NCI-H345 treated with DMSO at 0.1 percent for 48 hours (cell line): ENCODE results near the gene OPRD1.
"Not testable (repeated sequence)": the region's sequence is repeated elsewhere in the genome, so short reads cannot be mapped to it uniquely, and the experiment has no call there.

Experiments
- DNase-seq: peaks from one replicate; lab custom pipeline; 2025; ENCODE audit not compliant: unreplicated experiment; lab: John Stamatoyannopoulos, UW

OPRD1 gene

DNA sequence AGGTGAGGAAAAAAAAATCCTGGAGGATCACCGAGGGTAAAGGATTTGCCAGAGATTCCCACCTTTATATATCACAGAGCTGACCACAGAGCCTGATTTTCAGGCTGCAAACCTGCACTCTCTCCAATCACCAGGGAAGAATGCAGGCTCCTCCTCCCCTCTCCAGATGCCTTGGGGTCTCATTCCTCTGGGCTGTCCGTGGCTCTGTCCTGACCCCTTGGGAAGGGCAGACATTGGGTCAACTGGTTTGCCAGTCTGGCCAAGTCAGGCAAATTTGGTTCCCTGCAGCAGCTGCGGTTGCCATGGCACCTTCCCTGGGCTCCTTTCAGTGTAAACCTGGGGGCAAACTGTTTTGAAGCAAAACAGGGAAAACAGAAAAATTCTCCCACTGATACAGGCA, 11.6 kb upstream of the OPRD1 start:
- DNase-seq, result no peak

GRCh38 chr1:28801461-28801860, 10.5 kb upstream of the OPRD1 start:
- no peak for DNase-seq

DNA sequence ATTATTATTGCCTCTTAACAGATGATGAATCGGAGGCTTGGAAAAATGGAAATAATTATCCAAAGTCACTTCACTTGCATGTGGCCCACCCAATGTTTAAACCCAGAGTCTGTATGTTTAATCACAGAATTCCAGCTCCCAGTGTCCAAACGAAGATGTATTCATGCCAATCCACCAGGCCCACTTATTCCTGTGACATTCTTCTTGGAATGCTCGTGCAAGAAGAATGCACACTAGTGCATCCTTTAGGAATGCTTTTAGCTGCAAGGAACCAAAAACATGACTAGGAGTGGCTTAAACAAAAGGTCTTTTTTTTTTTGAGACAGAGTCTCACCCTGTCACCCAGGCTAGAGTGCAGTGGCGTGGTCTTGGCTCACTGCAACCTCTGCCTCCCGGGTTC, 8.9 kb upstream of the OPRD1 start:
- no peak for DNase-seq

- DNase-seq, result no peak
These were observed 8.3 kb upstream of the OPRD1 start for GRCh38 chr1:28803662-28804061.

DNA sequence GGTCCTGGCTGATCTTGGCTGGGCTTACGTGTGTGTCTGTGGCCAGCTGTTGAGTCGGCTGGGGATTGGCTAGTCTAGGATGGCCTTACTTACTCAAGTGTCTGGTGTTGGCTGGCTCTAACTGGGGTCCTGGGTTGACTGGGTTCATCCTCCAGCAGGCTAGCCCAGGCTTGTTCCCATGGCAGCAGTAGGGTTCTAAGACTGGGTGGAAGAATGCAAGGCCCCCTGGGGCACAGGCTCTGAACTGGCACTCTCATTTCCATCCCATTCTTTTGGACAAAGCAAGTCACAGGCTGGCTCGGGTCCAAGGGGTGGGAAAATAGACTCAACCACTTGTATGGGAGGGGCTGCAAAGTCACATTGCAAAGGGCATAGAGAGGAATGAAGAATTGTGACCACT, 7.9 kb upstream of the OPRD1 start:
- DNase-seq, result no peak

- DNase-seq, result no peak
These were observed 4.9 kb upstream of the OPRD1 start for GRCh38 chr1:28807046-28807445.

- DNase-seq, result no peak
These were observed 4.0 kb upstream of the OPRD1 start for GRCh38 chr1:28807986-28808385.

DNA sequence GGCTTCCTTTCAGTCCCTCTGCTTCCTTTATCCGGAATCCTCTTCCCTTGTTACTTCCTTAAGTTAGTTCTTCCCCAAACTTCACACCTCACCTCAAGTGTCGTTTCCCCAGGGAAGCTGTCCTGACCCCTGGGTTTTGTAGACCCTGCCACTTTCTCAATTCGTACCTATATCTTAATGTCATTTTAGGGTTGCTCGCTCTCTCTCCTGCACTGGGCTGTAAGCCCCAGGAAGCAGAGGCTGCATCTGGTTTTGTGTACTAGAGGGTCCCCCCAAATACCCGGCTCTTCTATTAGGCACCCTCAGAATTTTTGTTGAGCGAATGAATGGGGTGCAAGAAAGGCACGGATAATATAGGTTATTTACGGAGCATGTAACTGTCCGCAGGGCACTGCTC, 603 bp upstream of the OPRD1 start:
- DNase-seq, result no peak

GRCh38 chr1:28812669-28813468, 899 bp downstream of the OPRD1 start:
- peak; percentile 17 for DNase-seq

DNA sequence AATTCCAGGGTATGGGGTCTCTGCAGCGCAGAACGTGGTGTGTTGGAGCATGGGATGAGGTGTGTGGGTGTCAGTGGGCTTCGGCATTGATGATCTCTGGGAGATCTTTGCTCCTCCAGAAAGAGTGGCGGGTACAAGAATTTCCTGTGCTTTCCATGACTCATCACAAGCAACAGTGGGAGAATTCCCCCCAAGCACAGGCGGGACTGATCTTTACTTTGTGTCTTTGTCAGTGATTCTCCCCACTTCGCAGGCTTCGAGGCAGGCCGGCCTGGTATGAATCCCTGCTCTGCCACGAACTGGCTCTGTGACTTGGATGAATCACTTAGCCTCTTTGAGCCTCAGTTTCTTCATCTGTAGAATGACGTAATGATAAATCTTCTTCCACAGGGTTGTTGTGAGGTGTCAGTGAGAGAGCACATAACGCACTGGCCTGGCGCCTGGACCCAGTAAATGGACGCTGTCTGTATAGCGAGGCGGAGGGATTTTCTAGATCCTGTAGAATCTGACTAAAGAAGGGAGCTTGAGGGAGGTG, 2.0 kb downstream of the OPRD1 start:
- no peak for DNase-seq

GRCh38 chr1:28815533-28816185, 3.7 kb downstream of the OPRD1 start:
- no peak for DNase-seq

DNA sequence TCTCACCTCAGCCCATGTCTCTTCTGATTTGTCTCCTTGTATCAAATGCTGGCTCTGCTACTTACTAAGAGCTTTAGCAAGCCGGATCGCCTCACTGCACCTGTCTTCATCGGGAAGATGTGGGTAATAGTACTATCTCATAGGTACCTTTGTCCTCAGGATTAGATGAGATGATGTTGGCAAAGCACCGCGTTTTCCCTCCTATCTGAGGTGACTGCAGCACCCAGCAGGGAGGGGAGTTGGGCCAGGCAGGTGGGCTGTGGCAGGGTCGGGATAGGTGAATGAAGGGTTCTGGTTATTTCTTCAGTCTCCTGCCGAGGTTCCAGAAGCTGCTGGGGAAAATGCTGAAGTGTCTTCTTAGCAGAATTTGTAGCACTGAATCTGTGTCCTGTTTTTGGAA, 5.2 kb downstream of the OPRD1 start:
- no peak for DNase-seq

DNA sequence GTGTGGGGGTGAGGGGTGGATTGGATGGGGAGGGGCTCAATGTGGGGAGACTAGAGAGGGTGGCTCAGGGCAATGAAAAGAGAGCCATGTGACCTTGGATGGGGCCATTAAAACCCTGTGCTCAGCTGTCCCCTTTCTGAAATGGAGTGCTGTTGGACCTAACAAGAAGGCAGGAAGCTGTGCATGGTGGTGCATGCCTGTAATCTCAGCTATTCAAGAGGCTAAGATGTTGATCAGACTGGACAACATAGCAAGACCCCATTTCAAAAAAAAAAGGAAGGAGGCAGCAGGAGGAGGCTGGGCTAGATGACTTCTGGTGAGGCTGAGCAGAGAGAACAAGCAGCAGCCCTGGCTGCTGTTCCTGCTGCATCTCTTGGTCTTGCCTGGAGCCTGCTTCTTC, 7.0 kb downstream of the OPRD1 start:
- no peak for DNase-seq

DNA sequence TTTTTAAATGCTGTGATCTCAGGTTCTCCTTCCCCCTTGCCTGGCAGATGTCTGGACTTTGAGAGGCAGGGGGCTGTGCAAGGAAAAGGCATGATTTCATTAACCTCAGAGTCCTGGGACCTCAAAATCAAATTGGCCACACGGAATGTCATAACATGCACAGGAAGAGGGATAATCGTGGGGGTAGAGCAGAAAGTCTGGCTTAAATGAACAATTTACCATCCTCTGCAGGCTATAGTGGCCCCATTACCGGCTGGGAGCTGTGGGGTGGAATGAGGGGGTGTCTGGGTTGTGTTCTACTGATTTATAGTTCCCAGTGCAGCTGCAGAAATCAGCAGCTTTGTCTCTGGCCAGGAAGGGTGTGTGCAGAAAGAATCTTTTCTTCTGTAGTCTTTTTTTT, 10.8 kb downstream of the OPRD1 start:
- DNase-seq, result no peak

DNA sequence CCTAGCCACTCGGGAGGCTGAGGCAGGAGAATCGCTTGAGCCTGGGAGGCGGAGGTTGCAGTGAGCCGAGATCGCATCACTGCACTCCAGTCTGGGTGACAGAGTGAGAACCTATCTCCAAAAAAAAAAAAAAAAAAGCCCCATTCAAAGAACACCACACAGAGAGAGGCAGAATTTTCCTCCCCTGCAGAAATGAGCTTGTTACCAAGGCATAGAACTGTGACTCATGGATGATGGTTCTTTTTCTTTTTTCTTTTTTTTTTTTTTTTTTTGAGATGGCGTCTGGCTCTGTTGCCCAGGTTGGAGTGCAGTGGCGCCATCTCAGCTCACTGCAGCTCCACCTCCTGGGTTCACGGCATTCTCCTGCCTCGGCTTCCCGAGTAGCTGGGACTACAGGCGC, 12.1 kb downstream of the OPRD1 start:
- DNase-seq, result not testable (repeated sequence)

DNA sequence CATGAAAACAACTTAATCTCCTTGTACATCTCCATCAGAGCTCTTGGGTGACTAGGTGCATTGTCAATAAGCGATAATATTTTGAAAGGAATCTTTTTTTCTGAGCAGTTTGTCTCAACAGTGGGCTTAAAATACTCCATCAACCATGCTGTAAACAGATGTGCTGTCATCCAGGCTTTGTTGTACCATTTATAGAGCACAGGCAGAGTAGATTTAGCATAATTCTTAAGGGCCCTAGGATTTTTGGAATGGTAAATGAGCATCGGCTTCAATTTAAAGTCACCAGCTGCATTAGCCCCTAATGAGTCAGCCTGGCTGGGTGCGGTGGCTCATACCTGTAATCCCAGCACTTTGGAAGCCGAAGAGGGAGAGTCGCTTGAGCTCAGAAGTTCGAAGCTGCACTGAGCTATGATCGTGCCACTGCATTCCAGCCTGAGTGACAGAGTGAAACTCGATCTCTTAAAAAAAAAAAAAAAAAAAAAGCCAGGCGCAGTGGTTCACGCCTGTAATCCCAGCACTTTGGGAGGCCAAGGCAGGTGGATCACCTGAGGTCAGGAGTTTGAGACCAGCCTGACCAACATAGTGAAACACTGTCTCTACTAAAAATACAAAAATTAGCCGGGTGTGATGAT, 16.4 kb downstream of the OPRD1 start:
- not testable (repeated sequence) for DNase-seq

GRCh38 chr1:28830814-28831213, 18.8 kb downstream of the OPRD1 start:
- no peak for DNase-seq

DNA sequence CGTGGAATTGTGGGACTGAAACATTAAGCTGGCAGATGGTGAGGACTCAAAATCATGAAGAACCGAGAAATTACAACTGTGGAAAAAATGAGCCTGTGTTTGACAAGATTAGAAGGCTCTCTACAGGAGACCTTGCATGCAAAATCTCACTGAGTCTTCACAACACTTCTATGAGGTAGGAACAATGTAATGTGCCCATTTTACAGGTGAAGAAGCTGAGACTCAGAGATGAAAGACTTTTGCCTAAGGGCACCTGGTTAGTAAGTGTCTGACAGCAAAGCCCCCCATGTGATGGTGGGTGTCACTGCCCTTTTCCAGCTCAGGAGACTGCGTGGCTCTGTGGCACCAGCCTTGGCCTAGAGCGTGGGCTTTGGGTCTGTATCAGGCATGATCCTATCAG, 21.0 kb downstream of the OPRD1 start:
- DNase-seq, result no peak

DNA sequence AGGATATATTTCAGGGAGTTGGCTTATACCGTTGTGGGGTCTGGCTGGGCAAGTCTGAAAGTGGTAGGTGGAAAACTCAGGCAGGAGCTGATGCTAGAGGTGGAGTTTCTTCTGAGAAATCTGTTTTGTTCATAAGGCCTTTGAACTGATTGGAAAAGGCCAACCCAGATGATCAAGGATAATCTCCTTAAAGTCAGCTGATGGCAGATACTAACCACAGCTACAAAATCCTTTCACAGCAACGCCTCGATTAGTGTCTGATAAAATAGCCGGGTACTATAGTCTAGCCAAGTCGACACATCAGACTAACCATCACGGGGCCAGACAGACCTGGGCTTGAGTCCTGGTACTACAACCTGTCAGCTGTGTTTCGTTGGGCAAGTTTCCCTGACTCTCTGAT, 21.4 kb downstream of the OPRD1 start:
- DNase-seq, result no peak

DNA sequence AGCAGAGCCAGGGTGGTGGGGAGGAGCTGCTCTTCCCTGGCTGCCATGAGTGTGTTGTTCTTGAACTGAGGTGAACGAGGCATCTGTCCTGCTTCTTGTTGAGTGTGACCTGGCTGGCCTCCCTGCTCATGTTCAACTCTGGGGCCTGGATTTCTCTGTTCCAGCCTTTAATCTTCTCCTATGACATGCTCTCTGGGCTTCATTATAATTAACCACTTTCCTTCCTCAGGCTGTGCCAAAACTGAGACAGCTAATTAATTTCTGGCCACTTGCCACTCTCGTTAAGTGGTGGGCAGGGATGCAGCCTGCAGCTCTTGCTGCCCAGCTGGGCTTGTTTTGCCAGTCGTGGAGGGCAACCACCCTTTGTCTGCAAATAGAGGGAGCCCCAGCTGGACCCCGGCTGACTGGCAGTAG, 23.3 kb downstream of the OPRD1 start:
- DNase-seq, result peak; percentile 28

GRCh38 chr1:28836421-28836956, 24.5 kb downstream of the OPRD1 start:
- DNase-seq, result no peak
